ENCODE results near the gene THAP8.

GRCh38 chr19:36081894-36082293, 27.8 kb upstream of the THAP8 start:
- TF ChIP-seq SMC3 (IDR thresholded peaks at IDR 0.05; ENCODE audit: low read depth, low read length) (no peak), POLR2A (IDR thresholded peaks at IDR 0.05; ENCODE audit: low read depth, low read length) (no peak), MAFK (IDR thresholded peaks at IDR 0.05; ENCODE audit: low read depth, low read length) (no peak), ELK1 (IDR thresholded peaks at IDR 0.05; ENCODE audit: borderline replicate concordance, low read depth, low read length) (no peak), RAD21 (IDR thresholded peaks at IDR 0.05; ENCODE audit: low read length) (no peak), CHD1 (IDR thresholded peaks at IDR 0.05; ENCODE audit: low read depth, low read length) (no peak), RCOR1 (IDR thresholded peaks at IDR 0.05; ENCODE audit: insufficient replicate concordance, low read length) (no peak)
- TF ChIP-seq, protein P1, sequence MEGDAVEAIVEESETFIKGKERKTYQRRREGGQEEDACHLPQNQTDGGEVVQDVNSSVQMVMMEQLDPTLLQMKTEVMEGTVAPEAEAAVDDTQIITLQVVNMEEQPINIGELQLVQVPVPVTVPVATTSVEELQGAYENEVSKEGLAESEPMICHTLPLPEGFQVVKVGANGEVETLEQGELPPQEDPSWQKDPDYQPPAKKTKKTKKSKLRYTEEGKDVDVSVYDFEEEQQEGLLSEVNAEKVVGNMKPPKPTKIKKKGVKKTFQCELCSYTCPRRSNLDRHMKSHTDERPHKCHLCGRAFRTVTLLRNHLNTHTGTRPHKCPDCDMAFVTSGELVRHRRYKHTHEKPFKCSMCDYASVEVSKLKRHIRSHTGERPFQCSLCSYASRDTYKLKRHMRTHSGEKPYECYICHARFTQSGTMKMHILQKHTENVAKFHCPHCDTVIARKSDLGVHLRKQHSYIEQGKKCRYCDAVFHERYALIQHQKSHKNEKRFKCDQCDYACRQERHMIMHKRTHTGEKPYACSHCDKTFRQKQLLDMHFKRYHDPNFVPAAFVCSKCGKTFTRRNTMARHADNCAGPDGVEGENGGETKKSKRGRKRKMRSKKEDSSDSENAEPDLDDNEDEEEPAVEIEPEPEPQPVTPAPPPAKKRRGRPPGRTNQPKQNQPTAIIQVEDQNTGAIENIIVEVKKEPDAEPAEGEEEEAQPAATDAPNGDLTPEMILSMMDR (conservative IDR thresholded peaks at IDR 0.05; ENCODE audit: low read depth, low read length): no peak
- TF ChIP-seq, protein P2, sequence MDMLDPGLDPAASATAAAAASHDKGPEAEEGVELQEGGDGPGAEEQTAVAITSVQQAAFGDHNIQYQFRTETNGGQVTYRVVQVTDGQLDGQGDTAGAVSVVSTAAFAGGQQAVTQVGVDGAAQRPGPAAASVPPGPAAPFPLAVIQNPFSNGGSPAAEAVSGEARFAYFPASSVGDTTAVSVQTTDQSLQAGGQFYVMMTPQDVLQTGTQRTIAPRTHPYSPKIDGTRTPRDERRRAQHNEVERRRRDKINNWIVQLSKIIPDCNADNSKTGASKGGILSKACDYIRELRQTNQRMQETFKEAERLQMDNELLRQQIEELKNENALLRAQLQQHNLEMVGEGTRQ (IDR thresholded peaks at IDR 0.05; ENCODE audit: low read depth, low read length): no peak
